Loucy (cell line): ENCODE results near the gene SND1.

Experiments
- CTCF ChIP-seq: fragments of 200-600 bp; sonication (generic); conservative IDR thresholded peaks from 2 replicates; pipeline ENCODE4 v1.5.1; 2014; ENCODE audit warnings: mild to moderate bottlenecking, antibody characterized with exemption, low read length
- EZH2phosphoT487 ChIP-seq: fragments of 200-600 bp; IDR thresholded peaks from 2 replicates; pipeline ENCODE4 v1.6.1; 2018; ENCODE audit warnings: antibody characterized with exemption, mild to moderate bottlenecking, moderate library complexity, borderline replicate concordance

- TF ChIP-seq CTCF (no peak), EZH2phosphoT487 (no peak)
These were observed 402.5 kb downstream of the SND1 start for GRCh38 chr7:128054511-128054910.
